ENCODE measurements around the gene NPM3. TPM values are rescaled to one million over a fixed set of nuclear protein-coding genes. Genes with fewer than 3 reads are reported as not detected.

The NPM3 gene
- total RNA-seq, 6 donors from 2014 or later, result 8.4 to 22.7 (median 16.8) TPM

DNA sequence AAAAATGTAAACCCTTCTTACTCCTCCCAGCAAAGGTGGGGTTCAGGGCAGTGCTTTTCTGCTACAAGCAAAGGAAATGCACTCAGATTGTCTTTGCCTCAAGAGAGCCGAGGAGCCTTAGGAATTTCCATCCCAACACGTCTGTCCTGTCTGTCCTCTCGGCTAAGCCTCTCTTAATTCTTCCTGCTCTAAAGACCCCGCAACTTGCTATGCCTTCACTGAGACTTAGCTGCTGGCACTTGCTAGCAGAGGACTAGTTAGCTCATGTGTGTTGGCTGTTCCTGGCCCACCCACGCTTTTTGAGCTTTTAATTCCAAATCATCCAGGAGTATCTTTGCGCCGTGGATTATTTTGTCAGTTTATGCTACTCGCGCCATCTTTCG, 481 bp upstream of the NPM3 start:
- WGBS, 2 donors, result 61 to 71% methylated on average over 10 of the region's 10 CpGs
- H3K27ac ChIP-seq, result peak overlapping the region in 3 of 4 donors; percentile 28 to 65 (median 48)

GRCh38 chr10:101781984-101782810, 1.0 kb downstream of the NPM3 start:
- Histone ChIP-seq H3K36me3 (peaks cover 4 to 32% (median 20%) of the 10 kb centered on the region in 4 donors), H3K27me3 (peaks cover 0 to 17% (median 7%) of the 10 kb centered on the region in 4 donors), H3K4me1 (peaks cover 47 to 56% (median 49%) of the 10 kb centered on the region in 4 donors), H3K9me3 (no peaks in the 10 kb centered on the region), H3K4me3 (peak overlapping the region; percentile 52 to 67 (median 62)), H3K27ac (no peak overlapping the region)
- WGBS, 2 donors, result 66 to 73% methylated on average over 13 to 17 of the region's 17 CpGs
- no peak for ATAC-seq (ENCODE audit: low FRiP score in 2 of 2)
- DNase-seq, result no peak
- no peak for TF ChIP-seq POLR2AphosphoS5 (IDR thresholded peaks at IDR 0.05)
- TF ChIP-seq, protein P1, sequence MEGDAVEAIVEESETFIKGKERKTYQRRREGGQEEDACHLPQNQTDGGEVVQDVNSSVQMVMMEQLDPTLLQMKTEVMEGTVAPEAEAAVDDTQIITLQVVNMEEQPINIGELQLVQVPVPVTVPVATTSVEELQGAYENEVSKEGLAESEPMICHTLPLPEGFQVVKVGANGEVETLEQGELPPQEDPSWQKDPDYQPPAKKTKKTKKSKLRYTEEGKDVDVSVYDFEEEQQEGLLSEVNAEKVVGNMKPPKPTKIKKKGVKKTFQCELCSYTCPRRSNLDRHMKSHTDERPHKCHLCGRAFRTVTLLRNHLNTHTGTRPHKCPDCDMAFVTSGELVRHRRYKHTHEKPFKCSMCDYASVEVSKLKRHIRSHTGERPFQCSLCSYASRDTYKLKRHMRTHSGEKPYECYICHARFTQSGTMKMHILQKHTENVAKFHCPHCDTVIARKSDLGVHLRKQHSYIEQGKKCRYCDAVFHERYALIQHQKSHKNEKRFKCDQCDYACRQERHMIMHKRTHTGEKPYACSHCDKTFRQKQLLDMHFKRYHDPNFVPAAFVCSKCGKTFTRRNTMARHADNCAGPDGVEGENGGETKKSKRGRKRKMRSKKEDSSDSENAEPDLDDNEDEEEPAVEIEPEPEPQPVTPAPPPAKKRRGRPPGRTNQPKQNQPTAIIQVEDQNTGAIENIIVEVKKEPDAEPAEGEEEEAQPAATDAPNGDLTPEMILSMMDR (IDR thresholded peaks at IDR 0.05), result no peak

More for the DNA sequence above, 481 bp upstream of the NPM3 start:
- Histone ChIP-seq H3K27me3 (peaks cover 0 to 11% (median under 1%) of the 10 kb centered on the region in 4 donors), H3K4me1 (peaks cover 45 to 57% (median 46%) of the 10 kb centered on the region in 4 donors), H3K9me3 (no peaks in the 10 kb centered on the region), H3K36me3 (peaks cover 4 to 47% (median 30%) of the 10 kb centered on the region in 4 donors), H3K4me3 (peak overlapping the region; percentile 52 to 67 (median 62))
- TF ChIP-seq, protein P1 (IDR thresholded peaks at IDR 0.05), result no peak
- TF ChIP-seq EP300 (IDR thresholded peaks at IDR 0.05) (no peak), POLR2AphosphoS5 (IDR thresholded peaks at IDR 0.05) (no peak), POLR2A (IDR thresholded peaks at IDR 0.05) (no peak)
- DNase-seq (no peak), ATAC-seq (ENCODE audit: low FRiP score in 2 of 2) (no peak)

DNA sequence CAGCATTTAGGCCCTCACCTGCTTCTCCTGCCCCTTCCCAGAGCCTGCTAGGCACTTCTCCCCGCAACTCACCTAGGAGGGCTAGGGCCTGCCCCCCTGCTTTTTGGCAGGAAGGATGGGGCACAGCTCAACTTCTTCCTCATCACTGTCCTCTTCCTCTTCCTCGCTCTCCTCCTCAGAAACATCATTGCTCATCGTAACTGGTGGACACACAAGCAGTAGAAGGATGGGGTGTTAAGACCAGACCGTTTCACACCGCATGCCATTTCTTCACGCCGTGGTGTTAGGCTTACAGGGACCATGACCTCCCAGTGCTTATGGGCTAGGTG, 1.6 kb downstream of the NPM3 start:
- peaks cover 47 to 57% (median 49%) of the 10 kb centered on the region in 4 donors for H3K4me1 ChIP-seq
- H3K4me3 ChIP-seq, result no peak overlapping the region
- peaks cover 4 to 26% (median 14%) of the 10 kb centered on the region in 4 donors for H3K36me3 ChIP-seq
- peaks cover 0 to 22% (median 10%) of the 10 kb centered on the region in 4 donors for H3K27me3 ChIP-seq
- H3K9me3 ChIP-seq, result no peaks in the 10 kb centered on the region
- no peak for ATAC-seq (ENCODE audit: low FRiP score in 2 of 2)
- no peak overlapping the region for H3K27ac ChIP-seq
- DNase-seq, result no peak
- TF ChIP-seq, protein P1 (IDR thresholded peaks at IDR 0.05), result no peak
- TF ChIP-seq POLR2A (IDR thresholded peaks at IDR 0.05) (no peak), POLR2AphosphoS5 (IDR thresholded peaks at IDR 0.05) (no peak), EP300 (IDR thresholded peaks at IDR 0.05) (no peak)
- whole genome bisulfite sequencing, 2 donors, result 85 to 86% methylated on average over 7 of the region's 7 CpGs

- peak; percentile 70 to 84 for ATAC-seq (ENCODE audit: low FRiP score in 2 of 2)
- peaks cover 52 to 62% (median 54%) of the 10 kb centered on the region in 4 donors for H3K4me1 ChIP-seq
- DNase-seq, result peak; percentile 59 to 87
Observed at GRCh38 chr10:101780818-101781654, 2.2 kb downstream of the NPM3 start.

More at GRCh38 chr10:101780818-101781654, 2.2 kb downstream of the NPM3 start:
- Histone ChIP-seq H3K4me3 (no peak overlapping the region), H3K36me3 (peaks cover under 1 to 20% (median 8%) of the 10 kb centered on the region in 4 donors), H3K9me3 (no peaks in the 10 kb centered on the region), H3K27ac (no peak overlapping the region), H3K27me3 (peaks cover 0 to 27% (median 15%) of the 10 kb centered on the region in 4 donors)
- 53% methylated on average over 13 to 14 of the region's 14 CpGs for WGBS, 2 donors
- TF ChIP-seq, protein P1 (IDR thresholded peaks at IDR 0.05), result peak; percentile 79 to 91 (median 83)
- TF ChIP-seq EP300 (IDR thresholded peaks at IDR 0.05) (no peak), POLR2A (IDR thresholded peaks at IDR 0.05) (no peak)
